ENCODE data around the gene CMSS1.

DNA sequence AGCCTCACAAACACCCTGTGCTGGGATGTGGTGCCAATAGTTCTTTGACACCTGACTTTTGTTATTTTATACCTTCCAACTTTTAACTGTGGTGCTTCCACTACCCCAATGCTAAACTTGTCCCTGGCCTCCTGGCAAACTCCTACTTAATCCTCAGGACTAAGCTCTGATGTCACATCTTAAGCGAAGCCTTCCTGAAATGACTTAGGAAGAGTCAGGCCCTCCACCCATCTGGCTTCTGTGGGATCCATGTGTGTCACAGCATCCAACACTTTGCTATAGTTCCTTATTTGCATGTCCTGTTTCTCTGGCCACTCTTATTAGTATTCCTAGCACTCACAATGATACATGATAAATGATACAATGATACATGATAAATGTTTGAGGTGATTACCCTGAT lies 163.5 kb downstream of the CMSS1 start:
- TF ChIP-seq POLR2A (IDR thresholded peaks at IDR 0.05; ENCODE audit: low read depth, low read length) (no peak), POLR2AphosphoS5 (IDR thresholded peaks at IDR 0.05; ENCODE audit: low read depth, low read length) (no peak), TAF1 (IDR thresholded peaks at IDR 0.05; ENCODE audit: borderline replicate concordance, low read depth, low read length) (no peak)
